Adipose tissue (tissue), 3 donors: ENCODE data around the gene TRPM2. TPM values are rescaled to one million over a fixed set of nuclear protein-coding genes. Genes with fewer than 3 reads are reported as not detected.

Experiments used
- H3K27ac ChIP-seq: one replicate; pipeline ENCODE4 v1.5.1; 2013; ENCODE audit warnings: low read depth, low read length
- WGBS, 3 donors: extraction: QIAGEN DNeasy Blood & Tissue Kit; methylation state at CpG; one replicate each; pipeline ENCODE4 v1.1.7; 2013; 5-methylcytosine and 5-hydroxymethylcytosine counted together
- polyA plus RNA-seq, 3 donors: library from polyadenylated mRNA; stranded (reverse); fragments of 200-250 nt; gene quantifications; one replicate each; pipeline ENCODE4 v1.2.3, GENCODE V29; 2013
- donor health status: healthy with polysubstance abuse.
- donor health status: Bipolar disorder and iron deficiency.
- donor health status: healthy.

The TRPM2 gene
- polyA plus RNA-seq, 3 donors: 0.72 to 4.2 (median 1.9) TPM

GRCh38 chr21:44441041-44441400 lies 87.6 kb downstream of the TRPM2 start:
- no peak overlapping the region for H3K27ac ChIP-seq
- 76 to 81% (median 79%) methylated on average over 10 of the region's 10 CpGs for WGBS, 3 donors

- no peak overlapping the region for H3K27ac ChIP-seq
- WGBS, 3 donors: 84 to 88% (median 88%) methylated on average over 20 of the region's 20 CpGs
These were observed 88.3 kb downstream of the TRPM2 start for GRCh38 chr21:44441581-44442265.

GRCh38 chr21:44442266-44443125 lies 89.1 kb downstream of the TRPM2 start:
- WGBS, 3 donors: 71 to 81% (median 80%) methylated on average over 19 of the region's 19 CpGs
- no peak overlapping the region for H3K27ac ChIP-seq

- H3K27ac ChIP-seq: no peak overlapping the region
- WGBS, 3 donors: 72 to 80% (median 76%) methylated on average over 15 to 17 of the region's 17 CpGs
These were observed 90.0 kb downstream of the TRPM2 start for GRCh38 chr21:44443291-44443890.

GRCh38 chr21:44443891-44444285 lies 90.5 kb downstream of the TRPM2 start:
- no peak overlapping the region for H3K27ac ChIP-seq
- WGBS, 3 donors: 80 to 87% (median 87%) methylated on average over 12 of the region's 12 CpGs

- 71 to 80% (median 75%) methylated on average over 20 to 21 of the region's 21 CpGs for WGBS, 3 donors
- H3K27ac ChIP-seq: no peak overlapping the region
These were observed 91.0 kb downstream of the TRPM2 start for GRCh38 chr21:44444286-44444931.

GRCh38 chr21:44445145-44445812 lies 91.9 kb downstream of the TRPM2 start:
- no peak overlapping the region for H3K27ac ChIP-seq
- 59 to 71% (median 63%) methylated on average over 19 of the region's 19 CpGs for WGBS, 3 donors

- H3K27ac ChIP-seq: no peak overlapping the region
- WGBS, 3 donors: 34 to 63% (median 61%) methylated on average over 13 of the region's 13 CpGs
These were observed 95.3 kb downstream of the TRPM2 start for GRCh38 chr21:44448651-44449131.

- 50 to 60% (median 59%) methylated on average over 27 to 28 of the region's 28 CpGs for WGBS, 3 donors
- H3K27ac ChIP-seq: no peak overlapping the region
These were observed 96.3 kb downstream of the TRPM2 start for GRCh38 chr21:44449473-44450363.

GRCh38 chr21:44450402-44450801 lies 97.0 kb downstream of the TRPM2 start:
- H3K27ac ChIP-seq: no peak overlapping the region
- WGBS, 3 donors: 66 to 75% (median 73%) methylated on average over 14 of the region's 14 CpGs

GRCh38 chr21:44450999-44451398 lies 97.6 kb downstream of the TRPM2 start:
- H3K27ac ChIP-seq: no peak overlapping the region
- WGBS, 3 donors: 74 to 85% (median 78%) methylated on average over 14 of the region's 14 CpGs

- WGBS, 3 donors: 83 to 95% (median 95%) methylated on average over 3 of the region's 3 CpGs
These were observed 99.7 kb downstream of the TRPM2 start for GRCh38 chr21:44453120-44453519.

GRCh38 chr21:44454058-44454457 lies 100.6 kb downstream of the TRPM2 start:
- H3K27ac ChIP-seq: no peak overlapping the region
- 90 to 95% (median 92%) methylated on average over 5 of the region's 5 CpGs for WGBS, 3 donors

More at GRCh38 chr21:44453120-44453519, 99.7 kb downstream of the TRPM2 start:
- H3K27ac ChIP-seq: no peak overlapping the region

GRCh38 chr21:44454747-44455523 lies 101.5 kb downstream of the TRPM2 start, which contains the start of gene LRRC3:
LRRC3 (plus strand) TSS chr21:44455510; CDS start chr21:44456645, 1,135 bp downstream.
- 4 to 7% (median 6%) methylated on average over 29 to 45 of the region's 45 CpGs for WGBS, 3 donors
- H3K27ac ChIP-seq: no peak within 1 kb of the TSS

- 1 to 3% (median 2%) methylated on average over 57 to 72 of the region's 72 CpGs for WGBS, 3 donors
- no peak overlapping the region for H3K27ac ChIP-seq
These were observed 102.2 kb downstream of the TRPM2 start for GRCh38 chr21:44455524-44456213.
